WTC11 (cell line): ENCODE data around the gene IL24. TPM values are rescaled to one million over a fixed set of nuclear protein-coding genes. Genes with fewer than 3 reads are reported as not detected.

Source experiments
- ATAC-seq: fragments of 200-7000 bp; cut with Tn5 transposase; 2 replicates; pipeline ENCODE4 v1.10.0; 2021; ENCODE audit warnings: mild to moderate bottlenecking, moderate library complexity
- CTCF ChIA-PET: fragments of 300-600 bp; sonication (Branson Sonifier 250); formaldehyde crosslinking; loops from one replicate; lab custom pipeline; 2021; ENCODE audit warnings: antibody characterized with exemption; lab: Charles Lee
- POLR2A ChIA-PET: fragments of 350-600 bp; sonication (Branson Sonifier 250); formaldehyde crosslinking; loops from one replicate; lab custom pipeline; 2021; ENCODE audit warnings: antibody characterized with exemption; lab: Charles Lee
- DNase-seq: peaks from one replicate; pipeline ENCODE4 v3.0.0; 2021; ENCODE audit warnings: low spot score
- H3K27ac Mint-ChIP-seq: 2 replicates; pipeline ENCODE4 v1.8.0; 2021; ENCODE audit warnings: mixed read lengths
- H3K27me3 Mint-ChIP-seq: 2 replicates; pipeline ENCODE4 v1.8.0; 2021; ENCODE audit warnings: low read depth, mild to moderate bottlenecking, moderate library complexity, mixed read lengths
- H3K36me3 Mint-ChIP-seq: 2 replicates; pipeline ENCODE4 v1.8.0; 2021; ENCODE audit warnings: mixed read lengths
- H3K4me1 Mint-ChIP-seq: 2 replicates; pipeline ENCODE4 v1.8.0; 2022; ENCODE audit warnings: mixed read lengths
- H3K4me3 Mint-ChIP-seq: 2 replicates; pipeline ENCODE4 v1.8.0; 2021; ENCODE audit warnings: mild to moderate bottlenecking, moderate library complexity, mixed read lengths
- H3K9me3 Mint-ChIP-seq: 2 replicates; pipeline ENCODE4 v1.8.0; 2021; ENCODE audit warnings: mixed read lengths
- CBFB ChIP-seq: sonication (generic); formaldehyde crosslinking; IDR thresholded peaks from 2 replicates; pipeline ENCODE4 v1.8.1; 2022; ENCODE audit warnings: mild to moderate bottlenecking, low read depth, missing genetic modification reagents
- CDX4 ChIP-seq: fragments of 250-450 bp; sonication (Bioruptor Pico); IDR thresholded peaks from 2 replicates; pipeline ENCODE4 v1.9.0; 2021; ENCODE audit warnings: moderate library complexity, mild to moderate bottlenecking, inconsistent platforms, borderline replicate concordance
- CREM ChIP-seq: sonication (generic); formaldehyde crosslinking; IDR thresholded peaks from 2 replicates; pipeline ENCODE4 v1.8.1; 2022; ENCODE audit warnings: mild to moderate bottlenecking, missing genetic modification reagents, moderate library complexity
- E2F1 ChIP-seq: sonication (generic); formaldehyde crosslinking; IDR thresholded peaks from 2 replicates; pipeline ENCODE4 v1.8.0; 2022; ENCODE audit warnings: mild to moderate bottlenecking, missing genetic modification reagents
- E2F5 ChIP-seq: sonication (generic); formaldehyde crosslinking; IDR thresholded peaks from 2 replicates; pipeline ENCODE4 v1.8.1; 2022; ENCODE audit warnings: mild to moderate bottlenecking, moderate library complexity, missing genetic modification reagents
- ELF4 ChIP-seq: sonication (generic); formaldehyde crosslinking; IDR thresholded peaks from 2 replicates; pipeline ENCODE4 v1.8.1; 2022; ENCODE audit warnings: low read depth, mild to moderate bottlenecking, moderate library complexity, missing genetic modification reagents
- ERG ChIP-seq: fragments of 250-450 bp; sonication (Bioruptor Pico); IDR thresholded peaks from 2 replicates; pipeline ENCODE4 v1.8.0; 2021; ENCODE audit warnings: mild to moderate bottlenecking
- FOXP4 ChIP-seq: sonication (generic); formaldehyde crosslinking; IDR thresholded peaks from 2 replicates; pipeline ENCODE4 v1.8.0; 2022; ENCODE audit warnings: mild to moderate bottlenecking, missing genetic modification reagents
- JAZF1 ChIP-seq: fragments of 250-450 bp; sonication (Bioruptor Pico); IDR thresholded peaks from 2 replicates; pipeline ENCODE4 v1.9.0; 2021; ENCODE audit warnings: moderate library complexity, mild to moderate bottlenecking, inconsistent platforms
- KAT7 ChIP-seq: sonication (generic); formaldehyde crosslinking; IDR thresholded peaks from 2 replicates; pipeline ENCODE4 v1.8.1; 2023; ENCODE audit warnings: missing genetic modification reagents, mild to moderate bottlenecking, borderline replicate concordance
- MLX ChIP-seq: sonication (generic); formaldehyde crosslinking; IDR thresholded peaks from 2 replicates; pipeline ENCODE4 v1.8.1; 2023; ENCODE audit warnings: mild to moderate bottlenecking, missing genetic modification reagents, moderate library complexity
- MXD4 ChIP-seq: fragments of 250-450 bp; sonication (Bioruptor Pico); IDR thresholded peaks from 2 replicates; pipeline ENCODE4 v1.8.0; 2021; ENCODE audit warnings: mild to moderate bottlenecking, moderate library complexity, borderline replicate concordance
- NR2C2 ChIP-seq: sonication (generic); formaldehyde crosslinking; IDR thresholded peaks from 2 replicates; pipeline ENCODE4 v1.8.0; 2022; ENCODE audit warnings: mild to moderate bottlenecking, missing genetic modification reagents
- PREB ChIP-seq: sonication (generic); formaldehyde crosslinking; IDR thresholded peaks from 2 replicates; pipeline ENCODE4 v1.8.1; 2022; ENCODE audit warnings: mild to moderate bottlenecking, missing genetic modification reagents, moderate library complexity, borderline replicate concordance
- PRRX2 ChIP-seq: fragments of 250-450 bp; sonication (Bioruptor Pico); IDR thresholded peaks from 2 replicates; pipeline ENCODE4 v1.8.0; 2021; ENCODE audit warnings: mild to moderate bottlenecking
- SMAD3 ChIP-seq: sonication (generic); formaldehyde crosslinking; IDR thresholded peaks from 2 replicates; pipeline ENCODE4 v1.8.0; 2022; ENCODE audit warnings: missing genetic modification reagents, mild to moderate bottlenecking, borderline replicate concordance
- TCF7 ChIP-seq: sonication (generic); formaldehyde crosslinking; IDR thresholded peaks from 2 replicates; pipeline ENCODE4 v1.8.0; 2022; ENCODE audit warnings: mild to moderate bottlenecking, low read depth, missing genetic modification reagents, moderate library complexity
- TEAD1 ChIP-seq: sonication (generic); formaldehyde crosslinking; IDR thresholded peaks from 2 replicates; pipeline ENCODE4 v1.8.0; 2022; ENCODE audit warnings: mild to moderate bottlenecking, missing genetic modification reagents
- ZNF317 ChIP-seq: sonication (generic); formaldehyde crosslinking; IDR thresholded peaks from 2 replicates; pipeline ENCODE4 v1.8.1; 2023; ENCODE audit warnings: low read depth, mild to moderate bottlenecking, moderate library complexity, missing genetic modification reagents, borderline replicate concordance
- ZNF425 ChIP-seq: fragments of 250-450 bp; sonication (Bioruptor Pico); conservative IDR thresholded peaks from 2 replicates; pipeline ENCODE4 v1.9.0; 2021; ENCODE audit warnings: mild to moderate bottlenecking
- ZNF532 ChIP-seq: fragments of 250-450 bp; sonication (Bioruptor Pico); IDR thresholded peaks from 2 replicates; pipeline ENCODE4 v1.9.0; 2021; ENCODE audit warnings: mild to moderate bottlenecking, borderline replicate concordance
- total RNA-seq: library from RNA; stranded (reverse); gene quantifications from 3 replicates; pipeline ENCODE4 v1.2.3, GENCODE V29; 2021

IL24 gene
- total RNA-seq, 1 experiment from 2014 or later: not detected

GRCh38 chr1:206940588-206940936 lies 43.3 kb downstream of the IL24 start (continued):
- TF ChIP-seq CBFB: no peak
- TF ChIP-seq TCF7 (CRISPR knock-in tag): no peak

GRCh38 chr1:206941766-206942418 lies 44.6 kb downstream of the IL24 start:
- Mint-ChIP-seq H3K4me1 (0 out of 2 replicates have a peak, but pooled peaks cover 3% of the 10 kb centered on the region), H3K27ac (no peak overlapping the region), H3K27me3 (peaks cover 5% of the 10 kb centered on the region; the same call in 1 of the 2 replicates), H3K4me3 (no peak overlapping the region), H3K9me3 (no peaks in the 10 kb centered on the region), H3K36me3 (no peaks in the 10 kb centered on the region)
- ATAC-seq (no peak), DNase-seq (no peak)
- CTCF ChIA-PET: interaction anchor here (1.1 kb wide), 1 partner anchor 10 kb away, joined by 4 read pairs; no protein-coding TSS in a partner anchor
- POLR2A ChIA-PET: no interaction called here
- TF ChIP-seq TEAD1 (CRISPR knock-in tag): no peak
- no peak for TF ChIP-seq ZNF532 (CRISPR knock-in tag)
- TF ChIP-seq PRRX2 (CRISPR knock-in tag): no peak
- TF ChIP-seq ZNF425 (CRISPR knock-in tag): no peak
- TF ChIP-seq E2F1: no peak
- no peak for TF ChIP-seq E2F5 (CRISPR knock-in tag)
- no peak for TF ChIP-seq SMAD3 (CRISPR knock-in tag)
- no peak for TF ChIP-seq CREM
- TF ChIP-seq PREB (CRISPR knock-in tag): no peak
- no peak for TF ChIP-seq FOXP4 (CRISPR knock-in tag)
- TF ChIP-seq MLX (CRISPR knock-in tag): no peak
- TF ChIP-seq ZNF317 (CRISPR knock-in tag): no peak
- TF ChIP-seq CDX4 (CRISPR knock-in tag): no peak
- TF ChIP-seq MXD4: no peak
- no peak for TF ChIP-seq ELF4 (CRISPR knock-in tag)
- no peak for TF ChIP-seq NR2C2 (CRISPR knock-in tag)
- no peak for TF ChIP-seq KAT7 (CRISPR knock-in tag)
- TF ChIP-seq JAZF1 (CRISPR knock-in tag): no peak
- no peak for TF ChIP-seq ERG
